Thoracic aorta (tissue), 2 donors: Measurements from ENCODE around the gene BMP7. TPM values are rescaled to one million over a fixed set of nuclear protein-coding genes. Genes with fewer than 3 reads are reported as not detected.

Source experiments
- ATAC-seq: fragments of 150-250 bp; one replicate; pipeline ENCODE4 v1.8.0; 2017; ENCODE audit warnings: low read depth; ENCODE audit not compliant: insufficient number of reproducible peaks, low FRiP score
- DNase-seq: peaks from one replicate; pipeline ENCODE4 v3.0.0-alpha.2; 2020; ENCODE audit warnings: low spot score
- H3K27ac ChIP-seq, 2 donors: fragments of 200-600 bp; sonication (generic); 1 replicate in 1 of 2; 2 replicates in 1 of 2; pipeline ENCODE4 v1.5.1; 2016; ENCODE audit warnings: mild to moderate bottlenecking in 2 of 2, moderate library complexity in 2 of 2
- H3K27me3 ChIP-seq: fragments of 200-600 bp; sonication (generic); replicated peaks from 2 replicates; pipeline ENCODE4 v1.6.0; 2016; ENCODE audit warnings: mild to moderate bottlenecking; ENCODE audit not compliant: insufficient read depth
- H3K36me3 ChIP-seq: fragments of 200-600 bp; sonication (generic); one replicate; pipeline ENCODE4 v1.5.1; 2016
- H3K4me1 ChIP-seq, 2 donors: fragments of 200-600 bp; sonication (generic); 1 replicate in 1 of 2; 2 replicates in 1 of 2; pipeline versions ENCODE4 v1.5.1 to v1.6.0; 2016; ENCODE audit warnings: low read depth in 2 of 2, mild to moderate bottlenecking in 1 of 2; ENCODE audit not compliant: control insufficient read depth in 1 of 2
- H3K4me3 ChIP-seq: fragments of 200-600 bp; sonication (generic); 2 replicates; pipeline ENCODE4 v1.5.1; 2016; ENCODE audit warnings: mild to moderate bottlenecking
- H3K9me3 ChIP-seq: fragments of 200-600 bp; sonication (generic); 2 replicates; pipeline ENCODE4 v1.5.1; 2016
- total RNA-seq, 2 donors: library from RNA; depleted of rRNA; stranded (reverse); fragments of >200 nt; gene quantifications; one replicate each; pipeline versions ENCODE4 v1.1.0 to v1.2.3, GENCODE V29; 2016
- TF ChIP-seq, protein P1 (sequence below): fragments of 200-600 bp; sonication (generic); IDR thresholded peaks from one replicate; pipeline ENCODE4 v1.5.1; 2019; ENCODE audit warnings: antibody characterized with exemption

Gene BMP7
- 1 to 10 TPM in 1 of 2 donors, not detected in 1; 1.5 TPM for total RNA-seq

DNA sequence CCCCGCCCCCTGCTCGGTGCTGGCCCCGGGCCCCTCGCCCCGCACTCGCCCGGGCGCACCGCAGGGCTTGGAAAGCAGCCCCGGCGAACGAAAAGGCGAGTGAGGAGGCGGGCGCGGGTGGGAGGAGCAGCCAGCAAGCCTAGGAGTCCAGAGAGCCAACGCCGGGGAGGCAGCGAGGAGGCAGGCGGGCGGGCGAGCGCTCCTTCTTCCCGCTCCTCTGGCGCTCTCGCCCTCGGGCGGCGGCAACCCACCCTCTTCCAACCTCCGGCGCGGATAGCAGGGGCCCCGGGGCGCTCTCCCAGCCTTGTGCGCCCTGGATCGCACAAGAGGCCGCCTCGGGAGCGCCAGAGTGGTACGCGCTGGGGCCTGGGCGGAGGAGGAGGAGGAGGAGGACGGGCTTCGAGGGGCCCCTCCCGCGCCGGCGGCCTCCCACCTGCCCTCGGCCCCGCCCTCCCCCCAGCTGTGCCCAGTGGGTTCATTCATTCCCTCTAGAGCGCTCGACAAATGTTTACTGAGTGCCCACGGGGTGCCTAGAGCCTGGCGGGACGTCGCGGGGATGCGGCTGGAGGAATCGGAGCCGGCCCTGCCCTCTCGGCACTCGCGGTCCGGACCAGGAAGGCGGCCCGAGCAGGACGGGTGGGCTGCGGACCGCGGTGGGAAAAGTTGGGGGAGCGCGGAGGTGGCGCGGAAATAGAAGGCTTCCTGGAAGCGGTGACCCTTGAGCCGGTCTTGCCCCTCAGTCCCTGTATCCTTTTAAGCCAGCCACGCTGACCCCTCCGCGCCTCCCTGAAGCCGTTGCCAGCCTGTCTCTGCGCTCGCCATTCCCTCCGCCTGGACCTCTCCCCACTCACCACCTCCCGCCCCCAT, at the start of gene BMP7:
BMP7 (minus strand) TSS at position 351 of the 867 bp plus-strand sequence. CDS start 519 bp downstream, outside the sequence.
- no peaks in the 10 kb centered on the region for H3K27me3 ChIP-seq

GRCh38 chr20:57315976-57316480, 49.6 kb upstream of the BMP7 start:
- Histone ChIP-seq H3K9me3 (no peaks in the 10 kb centered on the region), H3K4me3 (no peak overlapping the region), H3K4me1 (no peaks in the 10 kb centered on the region), H3K36me3 (no peaks in the 10 kb centered on the region), H3K27ac (no peak overlapping the region), H3K27me3 (no peaks in the 10 kb centered on the region)
- DNase-seq (no peak), ATAC-seq (no peak)
- TF ChIP-seq, protein P1, sequence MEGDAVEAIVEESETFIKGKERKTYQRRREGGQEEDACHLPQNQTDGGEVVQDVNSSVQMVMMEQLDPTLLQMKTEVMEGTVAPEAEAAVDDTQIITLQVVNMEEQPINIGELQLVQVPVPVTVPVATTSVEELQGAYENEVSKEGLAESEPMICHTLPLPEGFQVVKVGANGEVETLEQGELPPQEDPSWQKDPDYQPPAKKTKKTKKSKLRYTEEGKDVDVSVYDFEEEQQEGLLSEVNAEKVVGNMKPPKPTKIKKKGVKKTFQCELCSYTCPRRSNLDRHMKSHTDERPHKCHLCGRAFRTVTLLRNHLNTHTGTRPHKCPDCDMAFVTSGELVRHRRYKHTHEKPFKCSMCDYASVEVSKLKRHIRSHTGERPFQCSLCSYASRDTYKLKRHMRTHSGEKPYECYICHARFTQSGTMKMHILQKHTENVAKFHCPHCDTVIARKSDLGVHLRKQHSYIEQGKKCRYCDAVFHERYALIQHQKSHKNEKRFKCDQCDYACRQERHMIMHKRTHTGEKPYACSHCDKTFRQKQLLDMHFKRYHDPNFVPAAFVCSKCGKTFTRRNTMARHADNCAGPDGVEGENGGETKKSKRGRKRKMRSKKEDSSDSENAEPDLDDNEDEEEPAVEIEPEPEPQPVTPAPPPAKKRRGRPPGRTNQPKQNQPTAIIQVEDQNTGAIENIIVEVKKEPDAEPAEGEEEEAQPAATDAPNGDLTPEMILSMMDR, result no peak

More for the DNA sequence above, at the start of gene BMP7:
- no peak for DNase-seq
- H3K4me3 ChIP-seq, result no peak within 1 kb of the TSS
- TF ChIP-seq, protein P1, result no peak
- H3K4me1 ChIP-seq, result no peaks in the 10 kb centered on the region
- no peak for ATAC-seq
- no peak within 1 kb of the TSS for H3K27ac ChIP-seq
- H3K36me3 ChIP-seq, result no peaks in the 10 kb centered on the region
- no peaks in the 10 kb centered on the region for H3K9me3 ChIP-seq

GRCh38 chr20:57315083-57315975, 48.9 kb upstream of the BMP7 start:
- no peak overlapping the region for H3K27ac ChIP-seq
- no peak overlapping the region for H3K4me3 ChIP-seq
- no peaks in the 10 kb centered on the region for H3K27me3 ChIP-seq
- TF ChIP-seq, protein P1, result no peak
- ATAC-seq (no peak), DNase-seq (no peak)
- H3K36me3 ChIP-seq, result no peaks in the 10 kb centered on the region
- no peaks in the 10 kb centered on the region for H3K4me1 ChIP-seq
- no peaks in the 10 kb centered on the region for H3K9me3 ChIP-seq

DNA sequence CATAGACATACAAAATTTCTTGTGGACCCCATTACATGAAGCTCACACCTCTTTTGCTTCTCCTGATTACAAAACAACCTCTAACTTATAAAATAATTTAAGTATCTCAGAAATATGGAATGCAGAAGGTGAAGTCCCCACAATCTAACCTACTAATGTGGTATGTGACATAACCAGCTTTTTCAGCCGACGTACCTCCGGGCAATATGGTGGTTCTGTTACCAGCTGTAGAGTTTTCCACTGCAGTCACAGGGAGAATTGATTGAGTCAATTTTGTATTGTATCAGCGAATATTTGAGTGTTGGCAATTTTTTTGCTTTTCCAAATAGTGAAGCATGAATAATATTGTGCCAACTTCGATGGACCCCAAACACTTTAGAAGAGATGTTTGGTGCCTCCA, 47.5 kb upstream of the BMP7 start:
- H3K36me3 ChIP-seq, result no peaks in the 10 kb centered on the region
- H3K27me3 ChIP-seq, result no peaks in the 10 kb centered on the region
- TF ChIP-seq, protein P1, result no peak
- H3K27ac ChIP-seq, result no peak overlapping the region
- H3K9me3 ChIP-seq, result no peaks in the 10 kb centered on the region
- ATAC-seq (no peak), DNase-seq (no peak)
- H3K4me3 ChIP-seq, result no peak overlapping the region
- no peaks in the 10 kb centered on the region for H3K4me1 ChIP-seq

GRCh38 chr20:57313230-57313629, 46.8 kb upstream of the BMP7 start:
- no peak overlapping the region for H3K27ac ChIP-seq
- ATAC-seq, result no peak

More at GRCh38 chr20:57313230-57313629, 46.8 kb upstream of the BMP7 start:
- no peaks in the 10 kb centered on the region for H3K4me1 ChIP-seq
- no peaks in the 10 kb centered on the region for H3K27me3 ChIP-seq
- no peaks in the 10 kb centered on the region for H3K9me3 ChIP-seq
- H3K36me3 ChIP-seq, result no peaks in the 10 kb centered on the region
- DNase-seq, result no peak
- TF ChIP-seq, protein P1, result no peak
- H3K4me3 ChIP-seq, result no peak overlapping the region
